SIG-M5 (cell line): Measurements from ENCODE around the gene ADAMTSL4.

Experiments used
- DNase-seq: peaks from one replicate; lab custom pipeline; 2025; lab: John Stamatoyannopoulos, UW

ADAMTSL4 gene

DNA sequence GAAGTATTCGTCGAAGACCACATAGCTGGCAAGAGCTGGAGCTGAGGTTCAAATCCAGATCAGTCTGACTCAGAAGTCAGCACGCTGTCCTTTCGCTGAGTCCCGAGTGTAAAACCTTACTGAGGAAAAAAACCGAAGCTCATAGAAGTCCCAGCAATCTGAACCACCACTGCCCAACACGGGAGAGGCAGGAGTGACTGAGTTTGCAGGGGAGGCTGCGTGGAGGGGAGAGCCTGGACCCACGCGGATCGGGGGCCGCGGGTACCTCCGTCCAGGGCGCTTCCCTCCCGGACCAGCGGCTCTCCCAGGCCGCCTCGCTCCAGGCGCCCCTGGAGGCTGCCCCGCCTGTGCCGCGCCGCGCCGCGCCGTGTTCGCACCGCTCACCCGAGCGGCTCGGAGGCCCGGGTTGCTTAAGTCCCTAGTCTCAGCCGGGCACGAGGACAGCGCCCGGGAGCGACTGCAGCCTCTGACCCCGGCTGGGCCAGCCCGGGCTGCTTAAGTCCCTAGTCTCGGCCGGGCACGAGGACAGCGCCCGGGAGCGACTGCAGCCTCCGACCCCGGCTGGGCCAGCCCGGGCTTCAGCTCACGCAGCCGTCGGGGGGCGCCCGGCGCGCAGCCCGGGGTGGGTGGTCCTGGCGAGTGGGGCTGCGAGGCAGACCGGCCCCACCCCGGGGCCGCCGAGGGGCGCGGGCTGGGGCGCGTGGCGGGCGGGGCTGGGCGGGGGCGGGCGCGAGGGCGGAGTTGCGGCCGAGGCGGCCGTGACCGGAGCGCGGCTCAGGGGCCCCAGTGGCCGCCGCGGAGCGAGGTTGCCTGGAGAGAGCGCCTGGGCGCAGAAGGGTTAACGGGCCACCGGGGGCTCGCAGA, at the start of gene ADAMTSL4:
Gene ADAMTSL4, plus strand, starts transcription at position 777 of the 864 bp plus-strand sequence. CDS start 2,881 bp downstream, outside the sequence.
- no peak for DNase-seq

GRCh38 chr1:150505431-150505830, 43.8 kb upstream of the ADAMTSL4 start:
- no peak for DNase-seq

DNA sequence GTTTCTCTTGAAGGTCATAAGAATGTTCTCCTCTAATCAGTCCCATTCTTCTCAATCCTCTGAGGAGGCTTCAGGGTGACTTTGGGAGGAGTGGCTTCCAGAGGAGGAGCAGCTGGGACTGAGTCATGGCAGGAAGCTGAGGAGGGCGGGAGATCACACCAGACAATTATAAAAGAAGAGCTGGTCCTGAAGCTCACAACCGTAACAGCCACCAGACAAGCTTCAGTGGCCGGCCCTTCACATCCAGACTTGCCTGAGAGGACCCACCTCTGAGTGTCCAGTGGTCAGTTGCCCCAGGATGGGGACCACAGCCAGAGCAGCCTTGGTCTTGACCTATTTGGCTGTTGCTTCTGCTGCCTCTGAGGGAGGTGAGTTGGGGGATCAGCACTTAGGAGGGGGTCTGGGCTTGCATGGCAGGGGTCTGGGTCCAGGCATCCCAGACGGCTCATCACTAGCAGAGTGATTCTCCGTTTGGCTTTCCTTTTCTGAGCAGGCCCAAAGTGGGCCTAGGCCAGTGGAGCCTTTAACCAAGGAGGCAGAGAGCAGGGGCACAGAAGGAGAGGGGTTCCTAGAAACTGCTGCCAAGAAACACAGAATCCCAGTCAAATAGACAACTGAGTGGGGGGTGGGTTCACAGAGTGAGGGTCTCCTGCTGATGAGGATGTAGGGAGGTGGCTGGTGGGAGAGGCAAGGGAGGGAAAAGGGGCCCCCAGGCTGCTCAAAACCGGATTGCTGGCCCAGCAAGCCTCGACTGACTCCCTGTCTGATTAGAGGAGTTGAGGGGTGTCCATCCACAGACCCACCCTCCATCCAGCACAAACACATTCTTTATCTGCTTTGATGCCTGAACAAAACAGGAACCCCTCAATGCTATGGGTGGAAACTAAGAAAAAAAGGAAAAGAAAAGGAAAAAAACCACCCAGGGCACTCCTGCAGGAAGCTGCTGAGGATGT, 41.0 kb upstream of the ADAMTSL4 start, which contains the start of gene ECM1:
Gene ECM1, plus strand, starts transcription at position 198 of the 953 bp plus-strand sequence. Its CDS starts 101 bp downstream, at position 299.
- no peak for DNase-seq

DNA sequence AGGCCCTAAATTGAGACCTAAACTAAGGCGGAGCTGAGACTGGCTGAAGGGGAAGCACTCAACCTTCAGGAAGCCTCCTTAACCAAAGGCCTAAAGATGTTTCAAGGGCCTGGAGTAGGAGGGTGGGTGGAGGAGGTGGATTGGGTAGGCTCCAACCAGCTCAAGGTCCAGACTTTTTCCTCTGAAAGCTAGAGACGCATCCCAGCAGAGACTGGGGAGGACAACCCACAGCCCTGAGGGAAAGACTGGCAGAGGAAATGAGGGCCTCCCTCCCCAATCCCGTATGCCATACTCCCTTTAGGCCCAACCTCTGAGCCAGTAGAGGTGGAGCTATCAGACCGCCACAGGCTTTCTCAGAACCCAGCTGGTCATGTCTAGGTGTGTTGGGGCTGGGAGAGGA, 40.2 kb upstream of the ADAMTSL4 start:
- DNase-seq: no peak

GRCh38 chr1:150511551-150511950, 37.7 kb upstream of the ADAMTSL4 start:
- no peak for DNase-seq

DNA sequence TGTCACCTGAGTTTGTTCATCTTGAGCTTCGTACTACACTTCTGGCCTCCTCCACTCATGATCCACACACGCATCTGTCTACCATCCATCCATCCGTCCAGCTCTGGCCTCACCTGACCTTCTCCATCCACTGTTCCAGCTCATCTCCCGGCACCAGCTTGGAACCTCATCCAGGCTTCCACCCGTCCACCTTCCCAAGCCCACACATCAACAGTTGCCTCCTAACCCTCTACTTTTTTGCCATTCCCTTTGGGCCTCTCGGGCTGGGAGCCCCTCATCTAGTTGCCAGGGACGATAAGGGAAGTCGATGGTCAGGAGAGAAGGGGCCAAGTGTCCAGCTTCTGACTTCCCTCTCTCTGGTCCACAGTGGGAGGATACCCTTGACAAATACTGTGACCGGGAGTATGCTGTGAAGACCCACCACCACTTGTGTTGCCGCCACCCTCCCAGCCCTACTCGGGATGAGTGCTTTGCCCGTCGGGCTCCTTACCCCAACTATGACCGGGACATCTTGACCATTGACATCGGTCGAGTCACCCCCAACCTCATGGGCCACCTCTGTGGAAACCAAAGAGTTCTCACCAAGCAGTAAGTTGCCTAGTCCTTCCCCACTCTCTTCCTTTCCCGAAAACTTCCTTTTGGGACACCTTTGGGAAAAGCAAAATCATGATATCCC, 37.1 kb upstream of the ADAMTSL4 start:
- no peak for DNase-seq

- no peak for DNase-seq
These were observed 36.4 kb upstream of the ADAMTSL4 start for GRCh38 chr1:150512846-150513245.

GRCh38 chr1:150513351-150513791, 35.8 kb upstream of the ADAMTSL4 start:
- no peak for DNase-seq

DNA sequence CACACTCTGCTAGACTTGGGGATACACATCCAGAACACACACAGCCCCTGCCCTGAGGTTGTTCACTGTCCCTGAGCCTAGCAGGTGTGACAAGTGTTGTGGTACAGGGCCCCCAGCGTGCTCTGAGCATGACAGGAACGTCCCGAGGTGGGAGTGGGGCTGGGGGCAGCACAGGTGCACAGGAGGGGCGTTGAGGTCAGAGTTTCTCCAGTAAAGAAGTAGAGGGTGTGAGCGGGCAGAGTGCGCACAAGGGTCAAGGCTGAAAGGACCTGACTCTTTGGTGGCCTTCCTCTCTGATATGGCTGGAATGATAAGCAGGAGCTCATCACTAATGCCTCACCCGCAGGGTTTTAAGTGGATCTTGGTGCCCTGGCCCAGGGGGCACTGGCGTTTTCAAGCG, 34.9 kb upstream of the ADAMTSL4 start:
- DNase-seq: no peak

GRCh38 chr1:150514913-150515327, 34.3 kb upstream of the ADAMTSL4 start:
- DNase-seq: no peak

DNA sequence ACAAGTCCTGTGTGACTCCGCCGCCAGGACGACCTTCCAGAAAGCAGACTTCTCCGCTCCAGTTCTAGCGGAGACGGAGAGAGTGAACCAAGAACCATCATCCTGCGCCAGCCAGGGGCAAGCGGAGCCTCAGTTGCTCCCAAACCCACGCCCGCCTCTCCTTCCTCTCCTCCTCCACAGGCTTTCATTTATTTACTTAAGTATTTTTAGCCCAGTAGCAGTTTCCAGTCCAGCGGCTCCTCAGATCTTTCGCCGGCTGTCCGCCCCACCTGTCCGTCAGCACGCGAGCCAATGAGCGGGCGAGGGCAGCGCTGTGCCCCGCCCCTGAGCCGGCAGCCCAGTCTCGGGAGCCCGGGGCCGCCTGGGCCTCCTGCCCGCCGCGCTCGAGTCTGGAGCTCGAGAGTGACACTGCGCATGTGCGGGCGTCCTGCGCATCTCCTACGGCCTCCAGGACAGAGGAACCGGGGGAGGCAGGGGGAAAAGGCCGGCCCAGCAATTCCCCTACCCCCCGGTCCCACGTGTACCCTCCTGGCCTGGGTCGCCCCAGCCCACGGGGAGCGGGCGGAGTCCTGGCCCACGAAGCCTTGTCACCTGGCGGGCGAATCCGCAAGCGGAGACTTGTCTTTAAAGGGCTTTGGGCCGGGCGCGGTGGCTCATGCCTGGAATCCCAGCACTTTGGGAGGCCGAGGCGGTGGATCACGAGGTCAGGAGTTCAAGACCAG, 33.7 kb upstream of the ADAMTSL4 start, which contains the start of gene FALEC:
Gene FALEC, plus strand, starts transcription at position 425 of the 722 bp plus-strand sequence.
- peak; percentile 87 for DNase-seq

DNA sequence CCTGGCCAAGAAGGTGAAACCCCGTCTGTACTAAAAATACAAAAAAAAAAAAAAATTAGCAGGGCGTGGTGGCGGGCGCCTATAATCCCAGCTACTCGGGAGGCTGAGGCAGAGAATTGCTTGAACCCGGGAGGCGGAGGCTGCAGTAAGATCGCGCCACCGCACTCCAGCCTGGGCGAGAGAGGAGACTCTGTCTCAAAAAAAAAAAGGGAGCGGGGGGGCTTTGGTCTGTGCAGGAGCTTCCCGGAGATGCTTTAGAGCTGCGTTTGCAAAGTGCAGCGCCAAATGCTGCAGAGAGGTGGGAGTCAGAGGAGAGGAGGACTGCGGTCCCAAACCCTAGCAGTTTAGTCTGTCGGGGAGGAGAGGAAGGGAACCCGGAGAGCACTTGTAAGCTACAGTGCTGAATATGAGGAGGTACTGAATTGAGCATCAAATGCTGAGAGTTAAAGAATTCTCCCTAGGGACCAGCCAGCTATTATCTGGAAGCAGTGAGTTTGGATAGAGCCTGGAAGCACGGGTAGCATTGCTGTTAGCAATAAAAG, 33.1 kb upstream of the ADAMTSL4 start:
- no peak for DNase-seq

- no peak for DNase-seq
These were observed 32.6 kb upstream of the ADAMTSL4 start for GRCh38 chr1:150516616-150517015.

DNA sequence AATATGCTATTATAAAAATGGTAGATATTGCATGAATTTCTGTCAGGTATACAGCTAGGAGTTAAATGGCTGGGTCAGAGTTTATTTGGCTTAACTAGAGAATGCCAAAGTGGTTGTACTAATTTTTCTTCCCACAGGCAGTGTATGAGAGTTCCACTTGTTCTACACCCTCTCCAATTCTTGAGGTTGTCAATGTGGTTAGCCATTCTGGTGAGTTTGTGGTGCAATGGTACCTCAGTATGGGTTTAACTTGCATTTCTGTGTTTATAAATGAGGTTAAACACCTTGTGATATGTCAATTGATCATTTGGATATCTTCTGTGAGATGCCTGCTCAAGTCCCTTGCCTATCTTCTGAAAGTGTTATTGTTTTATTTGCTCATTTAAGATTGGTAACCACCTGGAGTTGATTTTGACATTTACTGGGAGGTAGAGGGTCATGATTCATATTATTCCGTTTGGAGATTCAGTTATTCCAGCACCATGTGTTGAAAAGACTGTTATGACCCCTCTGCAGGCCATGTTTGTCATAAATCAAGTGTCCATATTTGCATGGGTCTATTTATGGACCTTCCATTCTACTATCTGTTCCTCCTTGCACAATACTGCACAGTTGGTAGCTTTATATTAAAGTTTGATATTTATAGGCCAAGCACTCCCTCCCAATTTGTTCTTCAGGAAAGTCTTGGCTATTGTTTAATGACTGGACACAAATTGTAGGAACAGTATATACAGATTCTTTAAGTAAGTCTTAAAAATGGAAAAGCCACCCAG, 27.8 kb upstream of the ADAMTSL4 start:
- DNase-seq: no peak

DNA sequence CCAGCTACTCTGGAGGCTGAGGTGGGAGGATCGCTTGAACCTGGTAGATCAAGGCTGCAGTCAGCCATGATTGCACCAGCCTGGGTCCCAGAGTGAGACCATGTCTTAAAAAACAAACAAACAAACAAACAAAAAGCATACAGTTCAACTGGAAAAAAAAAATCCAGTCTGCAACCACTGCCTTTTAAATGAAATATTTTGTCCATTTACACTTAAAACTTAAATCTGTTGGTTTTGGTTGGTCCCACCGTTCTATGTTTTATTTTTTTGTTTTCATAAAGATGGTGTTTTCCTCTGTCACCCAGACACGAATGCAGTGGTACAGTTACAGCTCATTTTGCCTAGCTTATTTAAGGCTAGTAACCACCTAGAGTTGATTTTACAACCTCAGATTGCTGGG, 23.9 kb upstream of the ADAMTSL4 start:
- no peak for DNase-seq

DNA sequence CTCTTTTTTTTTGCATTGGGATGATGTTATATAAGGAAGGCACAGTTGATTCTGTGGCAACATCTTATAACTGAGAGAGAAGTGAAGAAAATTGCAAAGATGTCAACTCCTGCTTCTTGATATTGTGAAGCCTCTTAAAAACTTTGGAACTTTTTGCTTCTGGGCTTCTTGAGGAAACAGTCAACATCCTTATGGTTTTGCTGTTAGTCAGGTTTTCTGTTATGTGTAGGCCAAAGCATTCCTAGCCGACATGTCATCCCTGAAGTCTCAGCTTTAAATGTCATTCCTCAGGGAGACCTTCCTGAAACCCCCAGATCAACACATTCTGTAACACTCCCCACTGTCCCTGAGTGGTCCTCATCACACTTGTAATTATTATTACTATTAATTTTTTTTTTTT, 21.0 kb upstream of the ADAMTSL4 start:
- DNase-seq: no peak

- no peak for DNase-seq
These were observed 20.2 kb upstream of the ADAMTSL4 start for GRCh38 chr1:150529017-150529416.

- DNase-seq: no peak
These were observed 18.6 kb upstream of the ADAMTSL4 start for GRCh38 chr1:150530491-150531159.

DNA sequence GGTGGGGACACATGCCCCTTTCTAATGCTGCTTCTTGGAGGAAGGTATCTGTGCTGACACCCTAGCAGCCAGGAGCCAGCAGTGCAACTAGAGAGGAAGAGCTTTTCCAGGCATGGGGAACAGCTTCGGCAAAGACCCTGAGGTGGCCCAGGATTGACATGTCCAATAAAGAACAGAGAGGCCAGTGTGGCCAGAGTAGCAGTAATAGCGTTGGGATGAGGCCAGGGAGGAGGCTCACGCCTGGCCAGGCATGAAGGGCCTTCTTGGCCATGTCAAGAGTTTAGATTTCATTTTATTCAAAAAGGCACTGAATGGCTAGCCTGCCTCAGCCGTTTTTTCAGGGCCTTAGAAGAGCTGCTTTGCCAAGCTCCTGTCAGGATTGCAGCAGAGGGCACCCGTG, 16.3 kb upstream of the ADAMTSL4 start:
- no peak for DNase-seq

DNA sequence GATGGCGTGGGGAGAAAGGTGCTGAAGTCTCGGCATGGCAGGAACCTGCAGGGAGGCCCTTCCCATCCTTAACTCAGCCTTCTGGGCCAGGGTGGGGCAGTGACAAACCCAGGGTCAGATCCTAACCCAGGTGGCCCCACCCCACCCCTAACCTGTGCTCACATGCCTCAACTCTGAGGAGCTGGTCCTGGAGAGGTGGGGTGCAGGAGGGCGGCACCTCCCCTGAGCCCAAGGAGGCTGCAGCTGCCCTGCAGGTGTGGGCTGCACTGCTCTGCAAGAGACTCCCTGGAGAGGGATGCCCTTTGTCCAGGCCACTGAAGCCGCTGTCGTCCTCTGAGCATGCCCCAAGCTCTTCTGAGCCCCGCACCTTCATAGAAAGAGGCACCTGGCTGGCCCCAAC, 15.2 kb upstream of the ADAMTSL4 start:
- DNase-seq: no peak
